GM23248 (cell line): ENCODE data around the gene RNLS. TPM values are rescaled to one million over a fixed set of nuclear protein-coding genes. Genes with fewer than 3 reads are reported as not detected.

Experiments used
- DNase-seq: peaks from one replicate; pipeline ENCODE4 v3.0.0-alpha.2; 2015
- H2AFZ ChIP-seq: fragments of 200-600 bp; sonication (generic); 2 replicates; pipeline ENCODE4 v1.6.1; 2016; ENCODE audit warnings: antibody characterized with exemption
- H3F3A ChIP-seq: fragments of 200-600 bp; sonication (generic); 2 replicates; pipeline ENCODE4 v1.6.1; 2016; ENCODE audit warnings: mild to moderate bottlenecking, antibody characterized with exemption, mixed run types; ENCODE audit not compliant: insufficient read depth
- H3K27ac ChIP-seq: fragments of 200-600 bp; sonication (generic); 2 replicates; pipeline ENCODE4 v1.5.1; 2016; ENCODE audit warnings: mild to moderate bottlenecking
- H3K27me3 ChIP-seq: fragments of 200-600 bp; sonication (generic); replicated peaks from 2 replicates; pipeline ENCODE4 v1.6.1; 2016; ENCODE audit warnings: mild to moderate bottlenecking; ENCODE audit not compliant: insufficient read depth
- H3K36me3 ChIP-seq: fragments of 200-600 bp; sonication (generic); 2 replicates; pipeline ENCODE4 v1.6.1; 2016; ENCODE audit warnings: low read depth, mild to moderate bottlenecking
- H3K4me1 ChIP-seq: fragments of 200-600 bp; sonication (generic); 2 replicates; pipeline ENCODE4 v1.6.1; 2016; ENCODE audit warnings: mild to moderate bottlenecking; ENCODE audit not compliant: insufficient read depth
- H3K4me2 ChIP-seq: fragments of 200-600 bp; sonication (generic); one replicate; pipeline ENCODE4 v1.6.1; 2016; ENCODE audit warnings: mild to moderate bottlenecking; ENCODE audit not compliant: unreplicated experiment
- H3K4me3 ChIP-seq: fragments of 200-600 bp; sonication (generic); 2 replicates; pipeline ENCODE4 v1.5.1; 2016; ENCODE audit warnings: mild to moderate bottlenecking
- H3K79me2 ChIP-seq: fragments of 200-600 bp; sonication (generic); 2 replicates; pipeline ENCODE4 v1.6.1; 2016; ENCODE audit warnings: mild to moderate bottlenecking; ENCODE audit not compliant: insufficient read depth
- H3K9ac ChIP-seq: fragments of 200-600 bp; sonication (generic); 2 replicates; pipeline ENCODE4 v1.6.1; 2016; ENCODE audit warnings: mild to moderate bottlenecking
- H3K9me2 ChIP-seq: fragments of 200-600 bp; sonication (generic); 2 replicates; pipeline ENCODE4 v1.6.1; 2016; ENCODE audit warnings: mixed run types, mild to moderate bottlenecking, moderate library complexity; ENCODE audit not compliant: insufficient read depth
- H3K9me3 ChIP-seq: fragments of 200-600 bp; sonication (generic); one replicate; pipeline ENCODE4 v1.6.1; 2017; ENCODE audit warnings: low read depth
- H4K20me1 ChIP-seq: fragments of 200-600 bp; sonication (generic); 2 replicates; pipeline ENCODE4 v1.6.0; 2016; ENCODE audit not compliant: insufficient read depth
- EZH2 ChIP-seq: fragments of 200-600 bp; sonication (generic); IDR thresholded peaks from 2 replicates; pipeline ENCODE4 v1.6.1; 2018; ENCODE audit warnings: antibody characterized with exemption, mild to moderate bottlenecking; ENCODE audit not compliant: insufficient read depth, poor library complexity, severe bottlenecking
- EZH2phosphoT487 ChIP-seq: fragments of 200-600 bp; sonication (generic); IDR thresholded peaks from 2 replicates; pipeline ENCODE4 v1.6.1; 2018; ENCODE audit warnings: antibody characterized with exemption, moderate library complexity, mild to moderate bottlenecking, low read depth; ENCODE audit not compliant: insufficient read depth
- WGBS, 2 experiments: methylation state at CpG; one replicate each; pipeline ENCODE4 v1.1.6; 2015 to 2017; ENCODE audit warnings: low lambda C conversion rate in 2 of 2, low coverage in 1 of 2; ENCODE audit errors: missing lambda C conversion rate in 2 of 2; 5-methylcytosine and 5-hydroxymethylcytosine counted together
- in situ Hi-C: fragments of 300-500 bp; cut with MboI; formaldehyde crosslinking; loops from 2 replicates; pipeline ENCODE4 v1.15.0; 2020
- polyA plus RNA-seq: library from polyadenylated mRNA; unstranded; fragments of >200 nt; fragmentation: Nextera tagmentation; extraction: Ambion mirVana; gene quantifications from 2 replicates; pipeline ENCODE4 v1.2.1, GENCODE V29; 2016
- total RNA-seq: library from RNA; depleted of rRNA; stranded (reverse); fragments of >200 nt; shearing (Covaris generic); gene quantifications from 2 replicates; pipeline ENCODE4 v1.2.3, GENCODE V29; 2014

RNLS gene
- total and polyA plus RNA-seq, 2 experiments from 2014 or later, result 11.5 to 23.1 TPM

DNA sequence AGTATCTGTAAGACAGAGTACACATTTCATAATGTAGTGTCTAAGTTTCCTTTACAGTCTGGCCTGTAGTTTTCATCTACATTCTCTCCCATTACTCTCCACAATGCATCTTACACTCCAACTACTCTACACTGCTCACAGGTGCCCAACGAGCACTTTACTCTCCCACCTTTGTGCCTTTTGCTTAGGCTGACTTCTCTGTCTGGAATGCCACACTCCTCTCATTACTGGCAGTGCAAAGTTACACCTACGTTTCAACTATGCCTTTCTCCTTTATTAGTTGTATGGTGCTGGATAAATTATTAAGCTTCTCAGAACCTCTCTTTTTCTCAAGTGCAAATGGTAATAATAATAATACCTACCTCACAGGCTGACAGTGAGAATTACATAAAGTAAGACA lies 70.5 kb downstream of the RNLS start:
- Histone ChIP-seq H3K36me3 (no peaks in the 10 kb centered on the region), H3K9ac (no peak overlapping the region), H3K9me2 (no peaks in the 10 kb centered on the region), H3K9me3 (no peaks in the 10 kb centered on the region), H3K4me2 (no peak overlapping the region), H3K27me3 (no peaks in the 10 kb centered on the region), H3K79me2 (no peaks in the 10 kb centered on the region), H3K27ac (no peak overlapping the region), H3F3A (no peaks in the 10 kb centered on the region), H2AFZ (no peak overlapping the region), H4K20me1 (no peaks in the 10 kb centered on the region), H3K4me3 (no peak overlapping the region), H3K4me1 (no peaks in the 10 kb centered on the region)
- TF ChIP-seq EZH2phosphoT487 (no peak), EZH2 (no peak)
- WGBS, 2 experiments, result 86 to 93% methylated on average over 2 of the region's 2 CpGs
- DNase-seq, result no peak
- in situ Hi-C loops, result no loop called here

DNA sequence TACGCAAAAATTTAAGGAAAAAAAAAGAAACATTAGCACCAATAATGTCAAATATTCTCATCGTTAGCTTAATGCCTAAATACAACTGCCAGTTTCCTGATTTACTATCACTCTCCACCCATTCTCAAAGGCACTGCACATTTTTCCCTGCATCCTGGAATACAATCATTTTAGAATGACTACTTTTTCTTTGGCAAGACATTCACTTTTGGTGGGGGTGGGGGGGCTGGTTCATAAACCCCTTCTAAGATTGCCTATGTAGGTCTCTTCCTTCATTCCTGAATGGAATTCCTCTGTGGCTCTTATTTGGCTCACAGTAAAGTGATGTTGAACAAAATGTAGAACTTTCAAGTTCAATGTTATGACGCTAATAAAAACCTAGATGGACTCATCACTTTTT lies 74.3 kb downstream of the RNLS start:
- no peaks in the 10 kb centered on the region for H3K79me2 ChIP-seq
- H3F3A ChIP-seq, result no peaks in the 10 kb centered on the region
- H3K9me2 ChIP-seq, result no peaks in the 10 kb centered on the region
- no peak for DNase-seq
- no peaks in the 10 kb centered on the region for H3K27me3 ChIP-seq
- H4K20me1 ChIP-seq, result no peaks in the 10 kb centered on the region
- 48 to 49% methylated on average over 3 of the region's 3 CpGs for WGBS, 2 experiments
- H3K36me3 ChIP-seq, result no peaks in the 10 kb centered on the region
- no peaks in the 10 kb centered on the region for H3K4me1 ChIP-seq
- TF ChIP-seq EZH2, result no peak
- TF ChIP-seq EZH2phosphoT487, result no peak
- H3K9ac ChIP-seq, result no peak overlapping the region
- H2AFZ ChIP-seq, result no peak overlapping the region
- in situ Hi-C loops, result no loop called here
- H3K4me2 ChIP-seq, result no peak overlapping the region
- H3K9me3 ChIP-seq, result no peaks in the 10 kb centered on the region
- no peak overlapping the region for H3K27ac ChIP-seq
- H3K4me3 ChIP-seq, result no peak overlapping the region

DNA sequence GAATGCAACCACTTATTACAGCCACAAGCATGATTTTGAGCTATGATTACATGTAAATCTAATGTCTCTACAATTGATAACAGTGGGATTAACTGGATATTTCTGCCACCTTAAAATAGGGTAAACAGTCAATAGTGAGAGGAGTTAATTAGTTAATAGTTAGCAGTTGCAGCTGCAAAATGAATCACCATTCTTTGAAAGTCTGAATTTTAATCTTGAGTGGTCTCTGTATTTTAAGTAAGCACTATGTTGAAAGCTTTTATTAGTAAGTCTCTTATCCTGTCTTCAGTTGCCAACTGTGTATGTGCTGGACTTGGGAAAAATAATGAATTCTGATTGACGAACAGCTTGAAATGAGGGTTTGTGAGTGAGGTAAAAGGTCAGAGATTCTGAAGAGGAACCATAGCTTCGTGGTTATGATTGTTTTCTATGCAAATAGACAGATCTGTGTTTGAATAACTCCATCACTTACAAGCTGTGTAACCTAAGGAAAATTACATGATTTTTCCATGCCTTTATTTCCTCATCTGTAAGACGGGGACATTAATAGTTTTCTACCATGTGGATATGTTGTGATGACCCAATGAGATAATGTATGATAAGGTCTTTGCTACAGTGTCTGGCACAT lies 75.2 kb downstream of the RNLS start:
- H3K27ac ChIP-seq, result no peak overlapping the region
- no peak overlapping the region for H3K4me3 ChIP-seq
- H3K9me3 ChIP-seq, result no peaks in the 10 kb centered on the region
- H3K4me2 ChIP-seq, result no peak overlapping the region
- H3K9me2 ChIP-seq, result no peaks in the 10 kb centered on the region
- H4K20me1 ChIP-seq, result no peaks in the 10 kb centered on the region
- in situ Hi-C loops, result no loop called here
- DNase-seq, result no peak
- H3K79me2 ChIP-seq, result no peaks in the 10 kb centered on the region
- no peak overlapping the region for H3K9ac ChIP-seq
- H2AFZ ChIP-seq, result no peak overlapping the region
- H3K36me3 ChIP-seq, result no peaks in the 10 kb centered on the region
- H3K4me1 ChIP-seq, result no peaks in the 10 kb centered on the region
- no peak for TF ChIP-seq EZH2
- TF ChIP-seq EZH2phosphoT487, result no peak
- H3K27me3 ChIP-seq, result no peaks in the 10 kb centered on the region
- WGBS, 2 experiments, result 97 to 100% methylated on average over 3 of the region's 3 CpGs
- no peaks in the 10 kb centered on the region for H3F3A ChIP-seq

DNA sequence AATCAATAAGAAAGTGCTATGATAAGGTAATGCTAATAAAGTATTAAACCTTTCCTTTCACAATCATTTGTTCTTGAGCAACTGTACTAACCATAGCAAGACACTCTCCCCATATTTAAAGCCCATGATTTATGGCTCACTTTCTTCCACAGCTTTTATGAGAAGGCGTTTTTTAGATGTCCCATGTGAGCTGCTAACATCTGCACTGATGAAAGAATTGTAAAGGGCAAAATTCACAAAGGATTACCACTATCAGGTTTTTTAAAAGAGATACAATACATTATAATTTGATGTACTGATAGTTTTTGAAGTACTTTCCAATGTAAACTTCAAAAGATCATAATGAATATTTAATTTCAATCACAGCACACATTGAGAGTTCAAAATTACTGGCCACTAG lies 75.7 kb downstream of the RNLS start:
- in situ Hi-C loops, result no loop called here
- WGBS, 2 experiments, result 47 to 63% methylated on average over 1 of the region's 1 CpG

More for the DNA sequence above, 75.7 kb downstream of the RNLS start:
- Histone ChIP-seq H3K9ac (no peak overlapping the region), H3K27ac (no peak overlapping the region), H3K4me1 (no peaks in the 10 kb centered on the region), H3F3A (no peaks in the 10 kb centered on the region), H3K4me3 (no peak overlapping the region), H4K20me1 (no peaks in the 10 kb centered on the region), H3K4me2 (no peak overlapping the region), H3K79me2 (no peaks in the 10 kb centered on the region), H3K9me2 (no peaks in the 10 kb centered on the region), H2AFZ (no peak overlapping the region), H3K27me3 (no peaks in the 10 kb centered on the region), H3K36me3 (no peaks in the 10 kb centered on the region), H3K9me3 (no peaks in the 10 kb centered on the region)
- TF ChIP-seq EZH2 (no peak), EZH2phosphoT487 (no peak)
- no peak for DNase-seq
